GM18508 (cell line): ENCODE data around the gene CACNG4.

Experiments
- ATAC-seq: cut with Tn5 transposase; IDR thresholded peaks from one replicate; pipeline ENCODE4 v1.9.1; 2021; ENCODE audit warnings: moderate number of reproducible peaks; ENCODE audit not compliant: insufficient read depth, unreplicated experiment

CACNG4 gene

GRCh38 chr17:66980896-66981295, 16.4 kb downstream of the CACNG4 start:
- no peak for ATAC-seq

GRCh38 chr17:66981983-66982508, 17.5 kb downstream of the CACNG4 start:
- no peak for ATAC-seq

- no peak for ATAC-seq
Measured at GRCh38 chr17:66983414-66984021, 19.0 kb downstream of the CACNG4 start.

- no peak for ATAC-seq
Measured at GRCh38 chr17:66984730-66985129, 20.2 kb downstream of the CACNG4 start.

- no peak for ATAC-seq
Measured at GRCh38 chr17:66985338-66986237, 21.1 kb downstream of the CACNG4 start.

- no peak for ATAC-seq
Measured at GRCh38 chr17:66986659-66987058, 22.2 kb downstream of the CACNG4 start.

GRCh38 chr17:66987059-66987616, 22.6 kb downstream of the CACNG4 start:
- ATAC-seq, result no peak

GRCh38 chr17:66988069-66988798, 23.7 kb downstream of the CACNG4 start:
- no peak for ATAC-seq

GRCh38 chr17:66989076-66989475, 24.6 kb downstream of the CACNG4 start:
- no peak for ATAC-seq

GRCh38 chr17:66989579-66989978, 25.1 kb downstream of the CACNG4 start:
- ATAC-seq, result no peak

GRCh38 chr17:66990047-66990446, 25.5 kb downstream of the CACNG4 start:
- ATAC-seq, result no peak

- no peak for ATAC-seq
Measured at GRCh38 chr17:66992911-66993442, 28.5 kb downstream of the CACNG4 start.

- ATAC-seq, result no peak
Measured at GRCh38 chr17:66994361-66994760, 29.9 kb downstream of the CACNG4 start.

- ATAC-seq, result no peak
Measured at GRCh38 chr17:66994930-66995535, 30.5 kb downstream of the CACNG4 start.

- ATAC-seq, result no peak
Measured at GRCh38 chr17:66995944-66996343, 31.4 kb downstream of the CACNG4 start.

- ATAC-seq, result no peak
Measured at GRCh38 chr17:66996926-66997325, 32.4 kb downstream of the CACNG4 start.

- ATAC-seq, result no peak
Measured at GRCh38 chr17:67003231-67003630, 38.7 kb downstream of the CACNG4 start.

GRCh38 chr17:67004181-67004580, 39.7 kb downstream of the CACNG4 start:
- ATAC-seq, result no peak

GRCh38 chr17:67007266-67007665, 42.8 kb downstream of the CACNG4 start:
- ATAC-seq, result no peak

- ATAC-seq, result no peak
Measured at GRCh38 chr17:67008101-67008500, 43.6 kb downstream of the CACNG4 start.
